ENCODE measurements around the gene EML6. TPM values are rescaled to one million over a fixed set of nuclear protein-coding genes. Genes with fewer than 3 reads are reported as not detected.

EML6 gene
- total and polyA plus RNA-seq, 2 of the 8 experiments (the other 6 are each of a cell fraction or from before 2014, with no cell fraction given): 1.2 to 1.6 TPM

DNA sequence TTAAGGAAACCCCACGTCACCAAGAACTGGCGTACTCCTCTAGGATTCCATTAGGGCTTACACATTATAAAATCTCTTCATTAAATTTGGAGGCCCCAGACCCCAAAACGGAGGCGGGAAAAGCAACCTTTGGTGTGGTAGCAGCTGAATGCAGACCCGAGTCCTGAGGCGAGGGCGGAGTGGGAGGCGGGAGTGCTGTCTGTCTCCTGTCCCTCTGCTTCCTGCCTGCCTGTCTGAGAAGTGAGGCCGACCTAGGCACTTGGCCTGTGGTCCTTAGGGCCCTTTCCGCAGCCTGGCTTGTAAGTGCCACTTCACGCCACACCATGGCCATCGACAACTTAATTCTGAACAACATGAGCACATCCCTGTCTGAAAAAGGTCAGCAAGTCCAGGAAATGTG lies 224.7 kb downstream of the EML6 start:
- Histone ChIP-seq H3K18ac (ENCODE audit: extremely low read depth, low read length) (peak overlapping the region; percentile 48; the same call in 1 of the 2 replicates), H3K4me1 (replicated peaks in 1 of 4; ENCODE audit: control insufficient read depth in 3 of 4, insufficient read depth in 4 of 4, low read length in 3 of 4) (peaks cover 0 to 5% (median 0%) of the 10 kb centered on the region in 4 experiments; a peak in 2 of 7 replicates), H3K36me3 (ENCODE audit: control insufficient read depth in 2 of 4, insufficient read depth in 4 of 4, low read length in 3 of 4) (no peaks in the 10 kb centered on the region), H2BK12ac (ENCODE audit: low read depth, low read length) (peak overlapping the region; percentile 80; the same call in 1 of the 2 replicates), H3K9ac (replicated peaks in 1 of 4; ENCODE audit: extremely low read depth in 1 of 4, low read depth in 3 of 4, low read length in 3 of 4) (no peak overlapping the region), H4K91ac (replicated peaks; ENCODE audit: insufficient read length, low read length) (no peak overlapping the region), H3K9me3 (ENCODE audit: insufficient read depth in 2 of 2, low read depth in 1 of 2, low read length in 1 of 2) (no peaks in the 10 kb centered on the region), H3K14ac (ENCODE audit: insufficient read length) (no peak overlapping the region), H4K8ac (ENCODE audit: extremely low read depth, insufficient read depth, low read length) (no peak overlapping the region), H3K27me3 (replicated peaks in 1 of 4; ENCODE audit: control insufficient read depth in 3 of 4, extremely low read depth in 1 of 4, insufficient read depth in 3 of 4, low read length in 3 of 4) (no peaks in the 10 kb centered on the region; a peak in 1 of 7 replicates), H2BK120ac (replicated peaks; ENCODE audit: low read depth, low read length) (no peak overlapping the region), H2BK20ac (ENCODE audit: low read length) (no peak overlapping the region), H3K23ac (ENCODE audit: insufficient read length) (no peak overlapping the region), H4K20me1 (replicated peaks in 1 of 2; ENCODE audit: control insufficient read depth in 1 of 2, insufficient read depth in 2 of 2, low read length in 2 of 2) (no peaks in the 10 kb centered on the region), H4K5ac (ENCODE audit: insufficient read length, low read depth, low read length) (no peak overlapping the region), H3K27ac (ENCODE audit: low read depth, low read length) (no peak overlapping the region), H3K23me2 (ENCODE audit: low read depth, low read length) (no peaks in the 10 kb centered on the region), H2BK5ac (ENCODE audit: low read depth, low read length) (no peak overlapping the region), H3K56ac (replicated peaks; ENCODE audit: insufficient read length, low read depth, low read length) (no peak overlapping the region), H3K4me2 (ENCODE audit: insufficient read depth in 1 of 2, low read depth in 2 of 2, low read length in 2 of 2) (no peak overlapping the region), H2AK5ac (ENCODE audit: low read depth, low read length) (no peak overlapping the region), H3K4ac (replicated peaks; ENCODE audit: insufficient read length, low read depth, low read length) (no peak overlapping the region), H3K79me2 (ENCODE audit: control insufficient read depth in 1 of 2, insufficient read depth in 2 of 2, low read length in 2 of 2) (no peaks in the 10 kb centered on the region), H3K4me3 (ENCODE audit: extremely low read depth in 1 of 4, insufficient read depth in 2 of 4, low read depth in 3 of 4, low read length in 4 of 4) (no peak overlapping the region), H2AFZ (ENCODE audit: low read length) (peak overlapping the region; percentile 13; the same call in 1 of the 2 replicates), H3K79me1 (ENCODE audit: low read depth, low read length) (no peaks in the 10 kb centered on the region), H2BK15ac (ENCODE audit: low read length) (no peak overlapping the region)
- FAIRE-seq (no peak), DNase-seq (ENCODE audit: low read depth in 1 of 2, low spot score in 2 of 2) (no peak)
- CTCF ChIA-PET (ENCODE audit: partially characterized antibody): interaction anchor here (0.6 to 1.3 kb wide), 2 partner anchors 48 to 65 kb away, joined by 3 read pairs; no protein-coding TSS in a partner anchor
- WGBS, 2 experiments (ENCODE audit: extremely low coverage in 1 of 2, insufficient coverage in 1 of 2, insufficient read length in 1 of 2, insufficient replicate concordance in 2 of 2, low coverage in 1 of 2, low lambda C conversion rate in 2 of 2, missing lambda C conversion rate in 1 of 2): 81% methylated on average over 12 of the region's 12 CpGs; no CpG with 5 or more reads in 1 of the 2 experiments
- POLR2A ChIA-PET (ENCODE audit: partially characterized antibody): no interaction called here
- TF ChIP-seq BRCA1 (IDR thresholded peaks at IDR 0.05; ENCODE audit: low read depth, low read length) (no peak), RFX5 (IDR thresholded peaks at IDR 0.05; ENCODE audit: borderline replicate concordance, low read depth, low read length) (no peak), ZNF274 (IDR thresholded peaks at IDR 0.05; ENCODE audit: borderline replicate concordance, extremely low read depth, low read length) (no peak), HDAC2 (IDR thresholded peaks at IDR 0.05; ENCODE audit: borderline replicate concordance in 1 of 2, low read depth in 2 of 2, low read length in 2 of 2) (no peak), RAD21 (IDR thresholded peaks at IDR 0.05 in 1 of 2, conservative IDR thresholded peaks at IDR 0.05 in 1 of 2; ENCODE audit: low read depth in 2 of 2, low read length in 2 of 2) (no peak), TCF12 (IDR thresholded peaks at IDR 0.05; ENCODE audit: low read depth, low read length) (no peak), SRF (IDR thresholded peaks at IDR 0.05; ENCODE audit: low read depth, low read length) (no peak), TBP (IDR thresholded peaks at IDR 0.05; ENCODE audit: low read depth, low read length) (no peak), BACH1 (IDR thresholded peaks at IDR 0.05; ENCODE audit: low read length) (no peak)
- TF ChIP-seq, protein P1, sequence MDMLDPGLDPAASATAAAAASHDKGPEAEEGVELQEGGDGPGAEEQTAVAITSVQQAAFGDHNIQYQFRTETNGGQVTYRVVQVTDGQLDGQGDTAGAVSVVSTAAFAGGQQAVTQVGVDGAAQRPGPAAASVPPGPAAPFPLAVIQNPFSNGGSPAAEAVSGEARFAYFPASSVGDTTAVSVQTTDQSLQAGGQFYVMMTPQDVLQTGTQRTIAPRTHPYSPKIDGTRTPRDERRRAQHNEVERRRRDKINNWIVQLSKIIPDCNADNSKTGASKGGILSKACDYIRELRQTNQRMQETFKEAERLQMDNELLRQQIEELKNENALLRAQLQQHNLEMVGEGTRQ (IDR thresholded peaks at IDR 0.05; ENCODE audit: low read length): no peak
